Lower lobe of right lung (tissue), 2 donors: ENCODE data around the gene TDG. TPM values are rescaled to one million over a fixed set of nuclear protein-coding genes. Genes with fewer than 3 reads are reported as not detected.

ENCODE experiments used
- ATAC-seq, 2 donors: fragments of 200-7000 bp; cut with Tn5 transposase; one replicate each; pipeline ENCODE4 v1.9.1; 2020 to 2022; ENCODE audit warnings: mild to moderate bottlenecking in 2 of 2, moderate library complexity in 2 of 2
- DNase-seq: peaks from one replicate; pipeline ENCODE4 v3.0.0-alpha.2; 2020
- H3K27ac ChIP-seq: fragments of 200-600 bp; one replicate; pipeline ENCODE4 v1.8.0; 2022
- H3K27me3 ChIP-seq: fragments of 200-600 bp; one replicate; pipeline ENCODE4 v1.8.0; 2022; ENCODE audit warnings: low read depth
- H3K36me3 ChIP-seq: fragments of 200-600 bp; one replicate; pipeline ENCODE4 v1.8.0; 2022; ENCODE audit warnings: mild to moderate bottlenecking
- H3K4me1 ChIP-seq: fragments of 200-600 bp; one replicate; pipeline ENCODE4 v1.8.0; 2022
- H3K4me3 ChIP-seq: fragments of 200-600 bp; one replicate; pipeline ENCODE4 v1.8.0; 2022; ENCODE audit warnings: mild to moderate bottlenecking
- H3K9me3 ChIP-seq: fragments of 200-600 bp; one replicate; pipeline ENCODE4 v1.8.0; 2022
- CTCF ChIP-seq: fragments of 200-600 bp; IDR thresholded peaks from one replicate; pipeline ENCODE4 v1.8.0; 2022; ENCODE audit warnings: antibody characterized with exemption, mild to moderate bottlenecking
- intact Hi-C: fragments of 100-400 bp; cut with DNase I; formaldehyde crosslinking; loops from one replicate; pipeline ENCODE4 v1.11.0; 2022
- total RNA-seq: library from RNA; stranded (reverse); fragmentation: NEBNext Ultra II Directional; extraction: Animal tissue kit (Norgen Biotek cat#: 25700); gene quantifications from one replicate; pipeline ENCODE4 v1.2.1, GENCODE V29; 2021
- donor health status: DM: no; HTN: yes; CAD: no; lungs with severe emphysema.

TDG gene
- total RNA-seq, 1 donor from 2014 or later: 19.7 TPM

- H3K36me3 ChIP-seq: no peaks in the 10 kb centered on the region
- DNase-seq (no peak), ATAC-seq (no peak)
- intact Hi-C loops: no loop called here
- H3K9me3 ChIP-seq: no peaks in the 10 kb centered on the region
- H3K27me3 ChIP-seq: peaks cover 4% of the 10 kb centered on the region
- TF ChIP-seq CTCF: no peak
- H3K4me3 ChIP-seq: no peak overlapping the region
- H3K27ac ChIP-seq: no peak overlapping the region
- H3K4me1 ChIP-seq: no peaks in the 10 kb centered on the region
Measured at GRCh38 chr12:103997286-103997900, 31.7 kb downstream of the TDG start.

- no peak for DNase-seq
- no peak for TF ChIP-seq CTCF
- H3K9me3 ChIP-seq: no peaks in the 10 kb centered on the region
- H3K36me3 ChIP-seq: no peaks in the 10 kb centered on the region
- intact Hi-C loops: no loop called here
- H3K4me3 ChIP-seq: no peak overlapping the region
- no peaks in the 10 kb centered on the region for H3K4me1 ChIP-seq
- no peak overlapping the region for H3K27ac ChIP-seq
- no peak for ATAC-seq
- H3K27me3 ChIP-seq: peaks cover 4% of the 10 kb centered on the region
Measured at GRCh38 chr12:103998976-103999375, 33.3 kb downstream of the TDG start.

GRCh38 chr12:104000807-104001434 is 35.2 kb downstream of the TDG start:
- Histone ChIP-seq H3K27ac (no peak overlapping the region), H3K4me1 (no peaks in the 10 kb centered on the region), H3K27me3 (peaks cover 4% of the 10 kb centered on the region), H3K36me3 (no peaks in the 10 kb centered on the region), H3K4me3 (no peak overlapping the region), H3K9me3 (no peaks in the 10 kb centered on the region)
- no peak for DNase-seq
- intact Hi-C loops: no loop called here
- ATAC-seq: no peak
- TF ChIP-seq CTCF: no peak

- no peak for ATAC-seq
- intact Hi-C loops: no loop called here
- Histone ChIP-seq H3K4me1 (no peaks in the 10 kb centered on the region), H3K9me3 (no peaks in the 10 kb centered on the region), H3K27me3 (peaks cover 4% of the 10 kb centered on the region), H3K36me3 (no peaks in the 10 kb centered on the region), H3K27ac (no peak overlapping the region), H3K4me3 (no peak overlapping the region)
- DNase-seq: no peak
- TF ChIP-seq CTCF: no peak
Measured at GRCh38 chr12:104002686-104003085, 37.0 kb downstream of the TDG start.

GRCh38 chr12:104003596-104003995 is 37.9 kb downstream of the TDG start:
- DNase-seq (no peak), ATAC-seq (no peak)
- Histone ChIP-seq H3K9me3 (no peaks in the 10 kb centered on the region), H3K4me3 (no peak overlapping the region), H3K36me3 (no peaks in the 10 kb centered on the region), H3K4me1 (no peaks in the 10 kb centered on the region), H3K27me3 (peaks cover 4% of the 10 kb centered on the region), H3K27ac (no peak overlapping the region)
- intact Hi-C loops: no loop called here
- no peak for TF ChIP-seq CTCF
